Measurements from ENCODE around the gene JMJD8.

JMJD8 gene

GRCh38 chr16:706189-707061, 22.3 kb upstream of the JMJD8 start:
- H3K27ac Mint-ChIP-seq: no peak overlapping the region
- peaks cover 2% of the 10 kb centered on the region for H3K4me1 Mint-ChIP-seq (ENCODE audit: low read depth)
- no peaks in the 10 kb centered on the region for H3K36me3 Mint-ChIP-seq (ENCODE audit: low read depth)
- H3K27me3 Mint-ChIP-seq: peaks cover 83% of the 10 kb centered on the region
- no peaks in the 10 kb centered on the region for H3K9me3 Mint-ChIP-seq
- DNase-seq: no peak
- no peak overlapping the region for H3K4me3 Mint-ChIP-seq

DNA sequence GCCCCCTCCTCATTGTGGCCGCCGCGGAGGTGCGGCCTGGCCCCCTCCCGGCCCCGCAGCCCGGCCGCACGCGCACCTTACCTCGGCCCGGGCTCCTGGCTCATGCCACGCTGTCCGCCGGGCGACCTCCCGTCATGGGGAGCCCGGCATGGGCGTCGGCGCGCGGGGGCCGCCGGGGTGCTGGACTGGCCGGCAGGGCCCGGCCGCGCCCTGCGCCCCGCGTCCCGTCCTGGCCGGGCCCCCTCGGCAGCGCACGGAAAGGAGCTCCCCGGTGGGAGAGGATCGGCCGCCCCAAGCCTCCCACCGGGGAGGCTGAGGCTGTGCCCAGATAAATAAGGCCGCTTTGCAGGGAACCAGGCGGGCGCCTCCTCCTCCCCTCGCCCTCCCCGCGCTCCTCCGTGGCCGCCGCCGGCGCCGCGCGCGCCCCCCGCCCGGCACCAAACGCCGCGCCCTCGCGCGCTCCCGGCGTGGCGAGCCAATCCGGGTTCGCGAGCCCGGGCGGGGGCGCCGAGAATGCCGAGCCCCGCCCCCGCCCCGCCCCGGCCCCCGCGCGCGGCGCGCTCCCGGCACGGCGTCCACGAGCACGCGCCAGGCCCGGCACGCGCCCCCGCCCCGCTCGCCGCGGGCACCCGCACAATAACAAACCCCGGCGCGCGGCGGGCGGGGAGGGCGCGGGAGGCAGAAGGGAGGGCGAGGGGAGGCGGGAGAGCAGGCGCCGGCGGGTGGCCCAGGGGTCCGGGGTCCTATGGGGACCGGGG, 21.5 kb upstream of the JMJD8 start, which contains the start of gene FBXL16:
Gene FBXL16 (minus strand): TSS at position 371 of the 758 bp plus-strand sequence. CDS start 8,396 bp downstream, outside the sequence.
- peaks cover 82% of the 10 kb centered on the region for H3K27me3 Mint-ChIP-seq
- H3K4me3 Mint-ChIP-seq: no peak within 1 kb of the TSS

GRCh38 chr16:704552-705380, 20.6 kb upstream of the JMJD8 start:
- Mint-ChIP-seq H3K4me1 (ENCODE audit: low read depth) (peaks cover 7% of the 10 kb centered on the region), H3K36me3 (ENCODE audit: low read depth) (no peaks in the 10 kb centered on the region), H3K27ac (no peak overlapping the region), H3K27me3 (peaks cover 76% of the 10 kb centered on the region), H3K4me3 (no peak overlapping the region), H3K9me3 (no peaks in the 10 kb centered on the region)
- no peak for DNase-seq

More for the DNA sequence above, 21.5 kb upstream of the JMJD8 start, which contains the start of gene FBXL16:
- no peak for DNase-seq
- H3K4me1 Mint-ChIP-seq (ENCODE audit: low read depth): peaks cover 4% of the 10 kb centered on the region
- no peak within 1 kb of the TSS for H3K27ac Mint-ChIP-seq
- H3K9me3 Mint-ChIP-seq: no peaks in the 10 kb centered on the region
- H3K36me3 Mint-ChIP-seq (ENCODE audit: low read depth): no peaks in the 10 kb centered on the region

- Mint-ChIP-seq H3K9me3 (no peaks in the 10 kb centered on the region), H3K4me3 (no peak overlapping the region), H3K36me3 (ENCODE audit: low read depth) (no peaks in the 10 kb centered on the region), H3K27ac (no peak overlapping the region), H3K4me1 (ENCODE audit: low read depth) (peaks cover 12% of the 10 kb centered on the region), H3K27me3 (peaks cover 69% of the 10 kb centered on the region)
- no peak for DNase-seq
These were observed 19.9 kb upstream of the JMJD8 start for GRCh38 chr16:704047-704446.

- Mint-ChIP-seq H3K27ac (no peak overlapping the region), H3K27me3 (peaks cover 63% of the 10 kb centered on the region), H3K9me3 (no peaks in the 10 kb centered on the region), H3K4me3 (no peak overlapping the region), H3K4me1 (ENCODE audit: low read depth) (peaks cover 15% of the 10 kb centered on the region), H3K36me3 (ENCODE audit: low read depth) (no peaks in the 10 kb centered on the region)
- no peak for DNase-seq
These were observed 19.3 kb upstream of the JMJD8 start for GRCh38 chr16:703406-703805.

DNA sequence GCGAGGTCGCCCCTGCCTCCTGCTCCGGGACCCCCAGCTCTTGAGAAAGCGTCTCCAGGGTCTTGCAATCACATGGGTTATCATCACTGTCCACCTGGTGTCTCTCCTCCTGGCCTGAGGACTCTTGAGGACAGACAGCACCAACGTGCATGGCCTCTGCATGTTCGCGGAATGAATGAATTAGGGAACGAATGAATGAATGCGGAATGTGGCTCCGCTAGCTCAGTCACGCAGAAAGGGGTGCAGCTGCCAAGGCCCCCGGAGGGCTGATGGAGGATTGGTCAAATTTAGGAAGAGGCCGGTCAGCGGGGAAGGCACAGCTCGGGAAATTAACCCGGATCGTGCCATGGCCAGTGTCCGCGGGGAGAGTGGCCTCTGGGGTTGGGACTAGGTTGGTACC, 18.2 kb upstream of the JMJD8 start:
- Mint-ChIP-seq H3K36me3 (ENCODE audit: low read depth) (no peaks in the 10 kb centered on the region), H3K9me3 (no peaks in the 10 kb centered on the region), H3K4me3 (no peak overlapping the region), H3K27ac (no peak overlapping the region), H3K4me1 (ENCODE audit: low read depth) (peaks cover 15% of the 10 kb centered on the region), H3K27me3 (peaks cover 54% of the 10 kb centered on the region)
- no peak for DNase-seq

DNA sequence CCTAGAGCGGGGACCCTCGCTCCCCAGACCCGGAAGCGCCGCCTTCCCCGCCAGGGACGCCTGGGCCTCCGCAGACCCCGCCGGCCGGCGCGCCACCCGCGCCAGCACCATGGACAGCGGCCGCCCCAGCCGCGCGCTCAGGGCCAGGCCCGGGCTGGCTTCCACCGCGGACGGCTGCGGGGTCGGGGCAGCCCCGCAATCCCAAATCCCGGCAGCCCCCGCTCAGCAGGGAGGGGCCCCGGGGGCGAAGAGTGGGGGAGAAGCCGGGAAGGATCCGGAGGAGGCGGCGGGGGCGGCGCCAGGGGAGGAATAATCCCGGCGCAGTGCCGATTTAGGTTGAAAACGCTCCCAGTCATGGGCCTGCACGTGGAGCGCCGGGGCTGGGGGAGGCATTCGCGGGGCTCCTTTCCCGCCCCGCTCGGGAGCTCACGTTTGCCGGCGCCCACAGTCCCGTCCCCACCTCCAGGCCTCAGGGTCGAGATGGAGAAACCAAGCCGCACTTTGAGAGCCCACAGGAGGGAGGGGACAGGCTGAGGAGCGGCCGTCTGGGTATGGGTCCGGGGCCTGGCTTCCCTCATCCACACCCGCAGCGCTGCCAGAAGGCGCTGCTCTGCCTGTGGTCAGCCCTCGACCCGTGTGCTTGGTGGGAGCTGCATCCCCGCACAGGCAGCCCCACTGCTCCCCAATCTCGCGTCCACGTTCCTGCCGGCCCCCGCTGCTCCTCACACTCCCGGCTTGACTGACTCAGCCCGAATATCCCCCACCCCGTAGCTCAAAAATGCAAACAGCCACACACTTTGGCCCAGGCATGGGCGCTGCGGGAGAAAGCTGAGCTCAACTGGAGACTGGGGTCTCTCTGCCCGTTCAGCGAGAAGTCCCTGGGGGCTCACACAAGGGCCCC, 16.8 kb upstream of the JMJD8 start:
- Mint-ChIP-seq H3K27ac (no peak overlapping the region), H3K36me3 (ENCODE audit: low read depth) (no peaks in the 10 kb centered on the region), H3K27me3 (peaks cover 42% of the 10 kb centered on the region), H3K4me3 (no peak overlapping the region), H3K4me1 (ENCODE audit: low read depth) (peaks cover 18% of the 10 kb centered on the region), H3K9me3 (no peaks in the 10 kb centered on the region)
- DNase-seq: peak; percentile 75

DNA sequence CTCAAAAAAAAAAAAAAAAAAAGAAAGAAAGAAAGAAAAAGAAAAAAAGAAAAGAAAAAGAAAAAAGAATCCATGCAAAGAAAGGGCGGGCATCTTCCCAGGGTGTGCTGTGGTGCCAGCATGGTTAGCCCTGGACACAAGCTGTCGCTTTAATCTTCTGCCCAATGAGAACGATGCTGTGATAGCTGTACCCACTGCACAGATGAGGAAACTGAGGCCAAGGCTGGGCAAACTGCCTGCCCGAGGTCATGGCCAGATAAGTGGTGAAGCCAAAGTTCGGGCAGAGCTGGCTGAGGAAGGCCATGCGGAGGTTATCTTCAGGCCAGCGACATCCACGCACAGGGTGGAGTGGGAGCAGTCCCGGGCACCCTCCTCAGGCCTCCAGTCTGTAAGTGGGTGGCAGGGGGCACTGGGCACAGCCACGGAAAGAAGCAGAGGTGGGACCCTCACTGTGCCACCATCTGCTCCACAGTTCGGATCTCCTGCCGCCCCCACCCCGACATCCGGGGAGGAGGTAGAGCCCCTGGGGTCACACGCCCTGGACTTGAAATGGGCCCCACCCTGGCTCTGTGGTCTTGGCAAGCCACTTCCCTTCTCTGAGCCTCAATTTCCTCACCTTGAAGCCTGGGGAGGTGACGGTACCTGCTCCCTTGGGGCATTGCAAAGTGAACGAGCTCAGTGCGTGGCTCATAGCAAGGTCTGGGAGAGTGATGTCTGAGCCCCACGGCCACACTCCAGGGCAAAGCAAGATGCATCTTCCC, 15.0 kb upstream of the JMJD8 start:
- H3K9me3 Mint-ChIP-seq: no peaks in the 10 kb centered on the region
- peaks cover 34% of the 10 kb centered on the region for H3K27me3 Mint-ChIP-seq
- no peaks in the 10 kb centered on the region for H3K36me3 Mint-ChIP-seq (ENCODE audit: low read depth)
- H3K4me1 Mint-ChIP-seq (ENCODE audit: low read depth): peaks cover 27% of the 10 kb centered on the region
- no peak overlapping the region for H3K4me3 Mint-ChIP-seq
- no peak overlapping the region for H3K27ac Mint-ChIP-seq
- DNase-seq: no peak

- Mint-ChIP-seq H3K4me3 (peak overlapping the region; percentile 69), H3K36me3 (ENCODE audit: low read depth) (no peaks in the 10 kb centered on the region), H3K9me3 (no peaks in the 10 kb centered on the region), H3K27ac (peak overlapping the region; percentile 57), H3K27me3 (peaks cover 3% of the 10 kb centered on the region), H3K4me1 (ENCODE audit: low read depth) (peaks cover 31% of the 10 kb centered on the region)
- DNase-seq: peak; percentile 84
These were observed 11.4 kb upstream of the JMJD8 start for GRCh38 chr16:695355-696089.

- Mint-ChIP-seq H3K27ac (no peak overlapping the region), H3K4me1 (ENCODE audit: low read depth) (peaks cover 29% of the 10 kb centered on the region), H3K27me3 (no peaks in the 10 kb centered on the region), H3K4me3 (peak overlapping the region; percentile 46), H3K9me3 (no peaks in the 10 kb centered on the region), H3K36me3 (ENCODE audit: low read depth) (peaks cover 3% of the 10 kb centered on the region)
- no peak for DNase-seq
These were observed 10.8 kb upstream of the JMJD8 start for GRCh38 chr16:694863-695354.

DNA sequence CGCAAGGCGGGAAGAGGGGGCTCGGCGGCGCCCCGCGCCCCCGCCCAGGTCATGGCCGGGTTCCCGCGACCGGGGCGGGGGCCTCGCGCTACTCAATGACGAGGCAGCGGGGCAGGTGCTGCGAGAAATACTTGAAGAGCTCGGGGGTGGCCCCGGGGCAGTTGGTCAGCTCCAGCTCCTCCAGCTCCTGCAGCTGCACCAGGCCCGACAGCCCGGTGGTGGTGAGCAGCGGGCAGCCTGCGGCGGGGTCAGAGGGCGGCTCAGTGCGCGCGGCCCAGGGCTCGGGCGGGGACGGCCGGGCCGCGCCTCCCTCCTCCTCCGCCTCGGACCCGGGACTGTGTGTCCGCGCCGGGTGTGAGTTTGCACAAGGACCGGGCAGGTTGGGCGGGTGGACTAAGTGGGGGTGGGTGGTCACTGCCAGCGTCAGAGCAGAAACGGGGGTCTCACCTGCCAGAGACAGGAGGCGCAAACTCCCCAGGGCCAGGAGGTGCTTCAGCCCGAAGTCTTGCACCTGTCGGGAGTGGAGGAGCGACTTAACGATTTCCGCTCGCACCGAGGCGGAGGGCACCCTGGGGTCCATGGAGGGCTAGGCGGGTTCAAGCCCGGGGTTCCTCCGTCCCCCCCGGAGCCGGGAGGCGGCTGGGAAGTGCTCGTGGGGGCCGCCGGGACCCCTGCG, 10.2 kb upstream of the JMJD8 start:
- no peaks in the 10 kb centered on the region for H3K9me3 Mint-ChIP-seq
- H3K27ac Mint-ChIP-seq: no peak overlapping the region
- DNase-seq: no peak
- peaks cover 9% of the 10 kb centered on the region for H3K36me3 Mint-ChIP-seq (ENCODE audit: low read depth)
- peak overlapping the region; percentile 67 for H3K4me3 Mint-ChIP-seq
- no peaks in the 10 kb centered on the region for H3K27me3 Mint-ChIP-seq
- H3K4me1 Mint-ChIP-seq (ENCODE audit: low read depth): peaks cover 29% of the 10 kb centered on the region

DNA sequence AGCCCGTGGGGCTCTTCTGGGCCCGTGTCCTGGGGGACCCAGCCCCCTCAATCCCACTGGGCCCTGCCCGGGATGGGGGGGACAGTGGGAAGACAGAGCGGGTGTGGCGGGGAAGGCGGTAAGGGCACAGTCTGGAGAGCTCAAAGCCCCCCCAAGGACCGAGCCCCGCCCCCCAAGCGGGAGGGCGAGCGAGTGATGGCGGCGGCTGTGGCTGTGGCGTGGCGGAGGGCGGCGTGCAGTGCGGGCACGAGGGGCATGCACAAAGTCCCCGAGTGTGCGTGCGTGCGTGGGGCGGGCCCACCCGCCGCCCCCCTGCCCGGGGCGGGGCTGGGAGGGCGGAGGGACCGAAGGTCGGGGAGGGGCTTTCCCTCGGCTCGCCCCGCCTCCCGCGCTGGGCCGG, 9.6 kb upstream of the JMJD8 start:
- peaks cover 11% of the 10 kb centered on the region for H3K36me3 Mint-ChIP-seq (ENCODE audit: low read depth)
- H3K4me3 Mint-ChIP-seq: peak overlapping the region; percentile 31
- no peaks in the 10 kb centered on the region for H3K27me3 Mint-ChIP-seq
- H3K9me3 Mint-ChIP-seq: no peaks in the 10 kb centered on the region
- DNase-seq: peak; percentile 60
- peaks cover 30% of the 10 kb centered on the region for H3K4me1 Mint-ChIP-seq (ENCODE audit: low read depth)
- H3K27ac Mint-ChIP-seq: no peak overlapping the region
